GM23248 (cell line): ENCODE measurements around the gene PPIP5K2. TPM values are rescaled to one million over a fixed set of nuclear protein-coding genes. Genes with fewer than 3 reads are reported as not detected.

Experiments used
- DNase-seq: peaks from one replicate; pipeline ENCODE4 v3.0.0-alpha.2; 2015
- H2AFZ ChIP-seq: fragments of 200-600 bp; sonication (generic); 2 replicates; pipeline ENCODE4 v1.6.1; 2016; ENCODE audit warnings: antibody characterized with exemption
- H3F3A ChIP-seq: fragments of 200-600 bp; sonication (generic); 2 replicates; pipeline ENCODE4 v1.6.1; 2016; ENCODE audit warnings: mild to moderate bottlenecking, antibody characterized with exemption, mixed run types; ENCODE audit not compliant: insufficient read depth
- H3K27ac ChIP-seq: fragments of 200-600 bp; sonication (generic); 2 replicates; pipeline ENCODE4 v1.5.1; 2016; ENCODE audit warnings: mild to moderate bottlenecking
- H3K27me3 ChIP-seq: fragments of 200-600 bp; sonication (generic); replicated peaks from 2 replicates; pipeline ENCODE4 v1.6.1; 2016; ENCODE audit warnings: mild to moderate bottlenecking; ENCODE audit not compliant: insufficient read depth
- H3K36me3 ChIP-seq: fragments of 200-600 bp; sonication (generic); 2 replicates; pipeline ENCODE4 v1.6.1; 2016; ENCODE audit warnings: low read depth, mild to moderate bottlenecking
- H3K4me1 ChIP-seq: fragments of 200-600 bp; sonication (generic); 2 replicates; pipeline ENCODE4 v1.6.1; 2016; ENCODE audit warnings: mild to moderate bottlenecking; ENCODE audit not compliant: insufficient read depth
- H3K4me2 ChIP-seq: fragments of 200-600 bp; sonication (generic); one replicate; pipeline ENCODE4 v1.6.1; 2016; ENCODE audit warnings: mild to moderate bottlenecking; ENCODE audit not compliant: unreplicated experiment
- H3K4me3 ChIP-seq: fragments of 200-600 bp; sonication (generic); 2 replicates; pipeline ENCODE4 v1.5.1; 2016; ENCODE audit warnings: mild to moderate bottlenecking
- H3K79me2 ChIP-seq: fragments of 200-600 bp; sonication (generic); 2 replicates; pipeline ENCODE4 v1.6.1; 2016; ENCODE audit warnings: mild to moderate bottlenecking; ENCODE audit not compliant: insufficient read depth
- H3K9ac ChIP-seq: fragments of 200-600 bp; sonication (generic); 2 replicates; pipeline ENCODE4 v1.6.1; 2016; ENCODE audit warnings: mild to moderate bottlenecking
- H3K9me2 ChIP-seq: fragments of 200-600 bp; sonication (generic); 2 replicates; pipeline ENCODE4 v1.6.1; 2016; ENCODE audit warnings: mixed run types, mild to moderate bottlenecking, moderate library complexity; ENCODE audit not compliant: insufficient read depth
- H3K9me3 ChIP-seq: fragments of 200-600 bp; sonication (generic); one replicate; pipeline ENCODE4 v1.6.1; 2017; ENCODE audit warnings: low read depth
- H4K20me1 ChIP-seq: fragments of 200-600 bp; sonication (generic); 2 replicates; pipeline ENCODE4 v1.6.0; 2016; ENCODE audit not compliant: insufficient read depth
- EZH2 ChIP-seq: fragments of 200-600 bp; sonication (generic); IDR thresholded peaks from 2 replicates; pipeline ENCODE4 v1.6.1; 2018; ENCODE audit warnings: antibody characterized with exemption, mild to moderate bottlenecking; ENCODE audit not compliant: insufficient read depth, poor library complexity, severe bottlenecking
- EZH2phosphoT487 ChIP-seq: fragments of 200-600 bp; sonication (generic); IDR thresholded peaks from 2 replicates; pipeline ENCODE4 v1.6.1; 2018; ENCODE audit warnings: antibody characterized with exemption, moderate library complexity, mild to moderate bottlenecking, low read depth; ENCODE audit not compliant: insufficient read depth
- WGBS, 2 experiments: methylation state at CpG; one replicate each; pipeline ENCODE4 v1.1.6; 2015 to 2017; ENCODE audit warnings: low lambda C conversion rate in 2 of 2, low coverage in 1 of 2; ENCODE audit errors: missing lambda C conversion rate in 2 of 2; 5-methylcytosine and 5-hydroxymethylcytosine counted together
- in situ Hi-C: fragments of 300-500 bp; cut with MboI; formaldehyde crosslinking; loops from 2 replicates; pipeline ENCODE4 v1.15.0; 2020
- polyA plus RNA-seq: library from polyadenylated mRNA; unstranded; fragments of >200 nt; fragmentation: Nextera tagmentation; extraction: Ambion mirVana; gene quantifications from 2 replicates; pipeline ENCODE4 v1.2.1, GENCODE V29; 2016
- total RNA-seq: library from RNA; depleted of rRNA; stranded (reverse); fragments of >200 nt; shearing (Covaris generic); gene quantifications from 2 replicates; pipeline ENCODE4 v1.2.3, GENCODE V29; 2014

The PPIP5K2 gene
- total and polyA plus RNA-seq, 2 experiments from 2014 or later, result 47.5 to 65.6 TPM

GRCh38 chr5:103254921-103255320 is 134.8 kb downstream of the PPIP5K2 start:
- DNase-seq, result no peak
- in situ Hi-C loops, result no loop called here
- WGBS, 2 experiments, result 50 to 55% methylated on average over 1 of the region's 1 CpG

GRCh38 chr5:103255691-103256090 is 135.6 kb downstream of the PPIP5K2 start:
- Histone ChIP-seq H3K9me2 (no peaks in the 10 kb centered on the region), H3K9me3 (no peaks in the 10 kb centered on the region), H3K9ac (no peak overlapping the region), H3K27me3 (no peaks in the 10 kb centered on the region), H3K36me3 (no peaks in the 10 kb centered on the region), H3K4me1 (peaks cover 1% of the 10 kb centered on the region; the same call in 1 of the 2 replicates), H3F3A (peaks cover 6% of the 10 kb centered on the region), H3K79me2 (peaks cover 21% of the 10 kb centered on the region), H3K4me3 (no peak overlapping the region), H3K27ac (no peak overlapping the region), H3K4me2 (no peak overlapping the region), H2AFZ (no peak overlapping the region), H4K20me1 (peaks cover 1% of the 10 kb centered on the region; the same call in 1 of the 2 replicates)
- 89 to 93% methylated on average over 7 of the region's 7 CpGs for WGBS, 2 experiments
- in situ Hi-C loops, result no loop called here
- TF ChIP-seq EZH2 (no peak), EZH2phosphoT487 (no peak)
- no peak for DNase-seq

More at GRCh38 chr5:103254921-103255320, 134.8 kb downstream of the PPIP5K2 start:
- no peak overlapping the region for H2AFZ ChIP-seq
- H3K4me2 ChIP-seq, result no peak overlapping the region
- H3K9me2 ChIP-seq, result no peaks in the 10 kb centered on the region
- no peaks in the 10 kb centered on the region for H4K20me1 ChIP-seq
- H3K36me3 ChIP-seq, result no peaks in the 10 kb centered on the region
- H3K79me2 ChIP-seq, result peaks cover 14% of the 10 kb centered on the region
- no peak overlapping the region for H3K9ac ChIP-seq
- H3F3A ChIP-seq, result 0 out of 2 replicates have a peak, but pooled peaks cover under 1% of the 10 kb centered on the region
- TF ChIP-seq EZH2phosphoT487 (no peak), EZH2 (no peak)
- no peaks in the 10 kb centered on the region for H3K9me3 ChIP-seq
- H3K27ac ChIP-seq, result no peak overlapping the region
- no peak overlapping the region for H3K4me3 ChIP-seq
- no peaks in the 10 kb centered on the region for H3K4me1 ChIP-seq
- H3K27me3 ChIP-seq, result no peaks in the 10 kb centered on the region

- H3K4me2 ChIP-seq, result no peak overlapping the region
- 82 to 87% methylated on average over 4 of the region's 4 CpGs for WGBS, 2 experiments
- TF ChIP-seq EZH2phosphoT487 (no peak), EZH2 (no peak)
- peaks cover 26% of the 10 kb centered on the region for H3K79me2 ChIP-seq
- no peak for DNase-seq
- no peak overlapping the region for H3K9ac ChIP-seq
- H3K27ac ChIP-seq, result no peak overlapping the region
- H2AFZ ChIP-seq, result no peak overlapping the region
- no peaks in the 10 kb centered on the region for H3K36me3 ChIP-seq
- in situ Hi-C loops, result no loop called here
- H3K4me3 ChIP-seq, result no peak overlapping the region
- H3K27me3 ChIP-seq, result no peaks in the 10 kb centered on the region
- H3K9me2 ChIP-seq, result no peaks in the 10 kb centered on the region
- no peaks in the 10 kb centered on the region for H3K9me3 ChIP-seq
- H3F3A ChIP-seq, result peaks cover 10% of the 10 kb centered on the region
- peaks cover 6% of the 10 kb centered on the region; the same call in 1 of the 2 replicates for H4K20me1 ChIP-seq
- peaks cover 6% of the 10 kb centered on the region; the same call in 1 of the 2 replicates for H3K4me1 ChIP-seq
Observed at GRCh38 chr5:103256178-103256577, 136.1 kb downstream of the PPIP5K2 start.

- peak; percentile 99 for DNase-seq
Observed at GRCh38 chr5:103258368-103258956, 138.4 kb downstream of the PPIP5K2 start, which contains the start of gene MACIR. MACIR (plus strand) TSS chr5:103258763; CDS start chr5:103275920, 17,157 bp downstream.

More at GRCh38 chr5:103258368-103258956, 138.4 kb downstream of the PPIP5K2 start, which contains the start of gene MACIR:
- Histone ChIP-seq H3K79me2 (peaks cover 49% of the 10 kb centered on the region), H3K36me3 (no peaks in the 10 kb centered on the region), H3K9ac (peak within 1 kb of the TSS; percentile 87), H2AFZ (peak within 1 kb of the TSS; percentile 89), H3K9me3 (no peaks in the 10 kb centered on the region), H3F3A (peaks cover 32% of the 10 kb centered on the region), H3K9me2 (no peaks in the 10 kb centered on the region), H4K20me1 (peaks cover 19% of the 10 kb centered on the region; the same call in 1 of the 2 replicates), H3K4me1 (peaks cover 29% of the 10 kb centered on the region), H3K4me2 (peak within 1 kb of the TSS; percentile 85), H3K4me3 (peak within 1 kb of the TSS; percentile 93), H3K27ac (peak within 1 kb of the TSS; percentile 65), H3K27me3 (no peaks in the 10 kb centered on the region)
- 2 to 3% methylated on average over 27 to 43 of the region's 45 CpGs for WGBS, 2 experiments
- TF ChIP-seq EZH2phosphoT487, result no peak
- TF ChIP-seq EZH2, result no peak
- in situ Hi-C loops, result no loop called here
